HepG2 (cell line): ENCODE data around the gene TENM3. TPM values are rescaled to one million over a fixed set of nuclear protein-coding genes. Genes with fewer than 3 reads are reported as not detected.

Source experiments
- ATAC-seq: fragments of 200-7000 bp; cut with Tn5 transposase; 3 replicates; pipeline ENCODE4 v1.9.1; 2020; ENCODE audit warnings: mild to moderate bottlenecking, moderate library complexity
- BruUV-seq: library from RNA; stranded (reverse); fragments of 400-500 nt; replicated peaks from 2 replicates; lab custom pipeline; 2021; lab: Mats Ljungman, UMichigan
- CTCF ChIA-PET: fragments of 300-600 bp; formaldehyde crosslinking; extraction: SDS; loops from one replicate; lab custom pipeline; 2021; ENCODE audit warnings: low total read pairs, inconsistent platforms, low intra/inter-chr PET ratio; lab: Yijun Ruan, JAX
- POLR2A ChIA-PET: fragments of 350-600 bp; sonication (Branson Sonifier 250); formaldehyde crosslinking; loops from one replicate; lab custom pipeline; 2020; ENCODE audit warnings: antibody characterized with exemption, inconsistent platforms; lab: Yijun Ruan, JAX
- DNase-seq: peaks from one replicate; pipeline ENCODE4 v3.0.0-alpha.2; 2015; ENCODE audit warnings: low spot score
- FAIRE-seq: peaks from 3 replicates; lab custom pipeline; 2011; peaks lifted over from hg19 to GRCh38; lab: Jason Lieb, UNC
- H2AFZ ChIP-seq: one replicate; pipeline ENCODE4 v1.6.1; 2011; ENCODE audit warnings: low read length, inconsistent platforms
- H3K27ac ChIP-seq: fragments of 300-600 bp; 3 replicates; pipeline ENCODE4 v1.8.0; 2011; ENCODE audit warnings: mixed run types, mild to moderate bottlenecking, mixed read lengths, low read length, inconsistent platforms; ENCODE audit not compliant: insufficient read depth; ENCODE audit errors: extremely low read length
- H3K27me3 ChIP-seq, 2 experiments: fragments of 200-600 bp in 1 of 2; 2 replicates in 1 of 2; 3 replicates in 1 of 2; pipeline versions ENCODE4 v1.6.0 to v1.8.0; 2011; ENCODE audit warnings: low read length in 2 of 2, mild to moderate bottlenecking in 2 of 2, moderate library complexity in 2 of 2, inconsistent platforms in 1 of 2; ENCODE audit not compliant: insufficient read depth in 2 of 2, control insufficient read depth in 1 of 2
- H3K36me3 ChIP-seq, 2 experiments: fragments of 200-600 bp in 1 of 2; replicated peaks in 1 of 2; 2 replicates in 1 of 2; 3 replicates in 1 of 2; pipeline versions ENCODE4 v1.5.1 to v1.8.0; 2011; ENCODE audit warnings: low read length in 2 of 2, inconsistent platforms in 1 of 2; ENCODE audit not compliant: insufficient read depth in 2 of 2, control insufficient read depth in 1 of 2
- H3K4me1 ChIP-seq: 2 replicates; pipeline ENCODE4 v1.5.1; 2012; ENCODE audit warnings: low read length, inconsistent platforms; ENCODE audit not compliant: insufficient read depth
- H3K4me2 ChIP-seq: 2 replicates; pipeline ENCODE4 v1.6.0; 2011; ENCODE audit warnings: low read depth, low read length, inconsistent platforms
- H3K4me3 ChIP-seq, 3 experiments: fragments of 200-600 bp in 1 of 3; sonication (generic), shearing (Covaris generic) in 1 of 3; replicated peaks in 1 of 3; 2 replicates each; pipeline ENCODE4 v1.5.1; 2011 to 2016; ENCODE audit warnings: low read length in 3 of 3, inconsistent platforms in 2 of 3, low read depth in 2 of 3, mild to moderate bottlenecking in 2 of 3, control low read depth in 1 of 3, mixed read lengths in 1 of 3; ENCODE audit not compliant: insufficient read depth in 1 of 3
- H3K79me2 ChIP-seq: one replicate; pipeline ENCODE4 v1.6.1; 2011; ENCODE audit warnings: low read length, inconsistent platforms; ENCODE audit not compliant: insufficient read depth
- H3K9ac ChIP-seq: 2 replicates; pipeline ENCODE4 v1.6.0; 2011; ENCODE audit warnings: mild to moderate bottlenecking, low read depth, low read length, inconsistent platforms; ENCODE audit not compliant: insufficient read depth
- H3K9me3 ChIP-seq: 2 replicates; pipeline ENCODE4 v1.5.1; 2012; ENCODE audit warnings: mild to moderate bottlenecking, low read length
- H4K20me1 ChIP-seq: 2 replicates; pipeline ENCODE4 v1.6.0; 2011; ENCODE audit warnings: inconsistent platforms, mild to moderate bottlenecking, low read length, moderate library complexity; ENCODE audit not compliant: insufficient read depth
- AGO1 ChIP-seq: fragments of 200-400 bp; formaldehyde crosslinking; IDR thresholded peaks from 2 replicates; pipeline ENCODE4 v1.6.1; 2017; ENCODE audit warnings: mild to moderate bottlenecking, low read depth, low read length, moderate library complexity; ENCODE audit not compliant: poor library complexity, severe bottlenecking
- BRF2 ChIP-seq: sonication (generic); formaldehyde crosslinking; IDR thresholded peaks from 2 replicates; pipeline ENCODE4 v1.8.1; 2022; ENCODE audit warnings: mild to moderate bottlenecking, missing genetic modification reagents
- HNF4A ChIP-seq: sonication (generic); formaldehyde crosslinking; IDR thresholded peaks from 2 replicates; pipeline ENCODE4 v1.4.0; 2020; ENCODE audit warnings: missing genetic modification reagents
- HNRNPLL ChIP-seq: fragments of 200-400 bp; formaldehyde crosslinking; IDR thresholded peaks from 2 replicates; pipeline ENCODE4 v1.6.1; 2017; ENCODE audit warnings: mild to moderate bottlenecking, low read depth, low read length; ENCODE audit not compliant: poor library complexity, severe bottlenecking
- HNRNPUL1 ChIP-seq: fragments of 200-400 bp; formaldehyde crosslinking; IDR thresholded peaks from 2 replicates; pipeline ENCODE4 v1.6.1; 2017; ENCODE audit warnings: low read depth, mild to moderate bottlenecking, low read length, moderate library complexity
- MXD4 ChIP-seq: IDR thresholded peaks from 2 replicates; pipeline ENCODE4 v1.6.1; 2016; ENCODE audit warnings: mild to moderate bottlenecking, missing biosample characterization, missing genetic modification reagents
- NFE2 ChIP-seq: sonication (generic); formaldehyde crosslinking; IDR thresholded peaks from 2 replicates; pipeline ENCODE4 v1.4.0; 2020; ENCODE audit warnings: missing genetic modification reagents
- NFRKB ChIP-seq: fragments of 450-650 bp; IDR thresholded peaks from 2 replicates; pipeline ENCODE4 v1.6.1; 2017
- TSC22D2 ChIP-seq: sonication (generic); formaldehyde crosslinking; IDR thresholded peaks from 2 replicates; pipeline ENCODE4 v1.5.1; 2020; ENCODE audit warnings: missing genetic modification reagents, mild to moderate bottlenecking, borderline replicate concordance
- ZNF143 ChIP-seq: sonication (generic); formaldehyde crosslinking; IDR thresholded peaks from 2 replicates; pipeline ENCODE4 v1.4.0; 2020; ENCODE audit warnings: missing genetic modification reagents
- ZNF256 ChIP-seq: sonication (generic); formaldehyde crosslinking; conservative IDR thresholded peaks from 2 replicates; pipeline ENCODE4 v1.4.0; 2020; ENCODE audit warnings: missing genetic modification reagents
- ZNF512 ChIP-seq: sonication (generic); formaldehyde crosslinking; IDR thresholded peaks from 2 replicates; pipeline ENCODE4 v1.4.0; 2020; ENCODE audit warnings: mild to moderate bottlenecking, missing genetic modification reagents
- ZNF652 ChIP-seq: IDR thresholded peaks from 2 replicates; pipeline ENCODE4 v1.6.1; 2016; ENCODE audit warnings: low read depth, borderline replicate concordance
- ZNF761 ChIP-seq: sonication (generic); formaldehyde crosslinking; conservative IDR thresholded peaks from 2 replicates; pipeline ENCODE4 v1.4.0; 2020; ENCODE audit warnings: mild to moderate bottlenecking, missing genetic modification reagents
- ZNF800 ChIP-seq: sonication (generic); formaldehyde crosslinking; IDR thresholded peaks from 2 replicates; pipeline ENCODE4 v1.4.0; 2020; ENCODE audit warnings: missing genetic modification reagents
- WGBS: methylation state at CpG from one replicate; pipeline ENCODE4 v1.1.6; 2017; ENCODE audit warnings: low lambda C conversion rate; 5-methylcytosine and 5-hydroxymethylcytosine counted together
- in situ Hi-C: cut with HindIII; loops from 2 replicates; pipeline ENCODE4 v1.10.0; 2017; ENCODE audit warnings: low pct_unique_long_range_greater_than_20kb; ENCODE audit not compliant: extremely low pct_ligation_motif_present
- intact Hi-C: fragments of 100-400 bp; cut with micrococcal nuclease; formaldehyde crosslinking; loops from one replicate; pipeline ENCODE4 v1.10.0; 2022; ENCODE audit not compliant: unreplicated experiment
- polyA plus RNA-seq, 8 experiments: library from polyadenylated mRNA; depleted of rRNA in 3 of 8; stranded (reverse) in 7 of 8; unstranded in 1 of 8; fragments of >200 nt; fragmentation: Illumina TruSeq in 4 of 8; extraction: Trizol in 4 of 8; gene quantifications; 2 replicates each; pipeline versions ENCODE4 v1.2.1 to v1.2.3, GENCODE V29; 2011 to 2016; ENCODE audit warnings: low read depth in 4 of 8, missing spikeins in 1 of 8, mixed read lengths in 1 of 8; ENCODE audit not compliant: insufficient read depth in 1 of 8
- total RNA-seq, 5 experiments: library from RNA; depleted of rRNA; stranded (reverse); fragments of >200 nt; fragmentation: Illumina TruSeq; extraction: Trizol; gene quantifications; 2 replicates each; pipeline ENCODE4 v1.2.3, GENCODE V29; 2016; ENCODE audit warnings: low read depth in 1 of 5

TENM3 gene
- total and polyA plus RNA-seq, 2 of the 13 experiments (the other 11 are each of a cell fraction or from before 2014, with no cell fraction given): 0.04 TPM; not detected in 1

- POLR2A ChIA-PET: no interaction called here
- ATAC-seq: no peak
- no peak for FAIRE-seq
- Histone ChIP-seq H3K4me1 (no peaks in the 10 kb centered on the region), H3K9ac (no peak overlapping the region), H3K4me2 (no peak overlapping the region), H3K36me3 (no peaks in the 10 kb centered on the region), H3K79me2 (no peaks in the 10 kb centered on the region), H3K27me3 (no peaks in the 10 kb centered on the region), H4K20me1 (no peaks in the 10 kb centered on the region), H3K4me3 (no peak overlapping the region), H3K27ac (no peak overlapping the region), H3K9me3 (no peaks in the 10 kb centered on the region), H2AFZ (no peak overlapping the region)
- in situ Hi-C loops (no loop called here), intact Hi-C loops (no loop called here)
- no peak for DNase-seq
- CTCF ChIA-PET: no interaction called here
- whole genome bisulfite sequencing: 29% methylated on average over 7 of the region's 7 CpGs
- TF ChIP-seq TSC22D2: no peak
- TF ChIP-seq NFRKB: no peak
- no peak for TF ChIP-seq BRF2 (CRISPR knock-in tag)
- no peak for TF ChIP-seq NFE2
- no peak for TF ChIP-seq ZNF761 (CRISPR knock-in tag)
- no peak for TF ChIP-seq ZNF256 (CRISPR knock-in tag)
- no peak for TF ChIP-seq ZNF652 (CRISPR knock-in tag)
- TF ChIP-seq HNF4A (CRISPR knock-in tag): no peak
- TF ChIP-seq MXD4: no peak
- no peak for TF ChIP-seq AGO1
- TF ChIP-seq ZNF800 (CRISPR knock-in tag): no peak
- TF ChIP-seq HNRNPUL1: no peak
- TF ChIP-seq ZNF512 (CRISPR knock-in tag): no peak
- no peak for TF ChIP-seq HNRNPLL
- TF ChIP-seq ZNF143 (CRISPR knock-in tag): no peak
- no TSS peak for BruUV-seq
Measured at GRCh38 chr4:182593402-182593801, 350.2 kb downstream of the TENM3 start.
